SH-SY5Y (cell line): ENCODE data around the gene DMD.

Source experiments
- GATA2 ChIP-seq: IDR thresholded peaks from 2 replicates; pipeline ENCODE4 v1.6.1; 2011; ENCODE audit warnings: mild to moderate bottlenecking, low read depth, low read length
- GATA3 ChIP-seq: IDR thresholded peaks from 2 replicates; pipeline ENCODE4 v1.6.1; 2011; ENCODE audit warnings: low read depth, mild to moderate bottlenecking, low read length, moderate library complexity

Gene DMD

GRCh38 chrX:31711166-31711565 lies 1500.2 kb downstream of the DMD start:
- TF ChIP-seq GATA2 (no peak), GATA3 (no peak)

- no peak for TF ChIP-seq GATA3
- TF ChIP-seq GATA2, result no peak
Measured at GRCh38 chrX:31708116-31708515, 1503.2 kb downstream of the DMD start.

GRCh38 chrX:31706466-31706865 lies 1504.9 kb downstream of the DMD start:
- TF ChIP-seq GATA3 (no peak), GATA2 (no peak)

- TF ChIP-seq GATA2 (no peak), GATA3 (no peak)
Measured at GRCh38 chrX:31705816-31706215, 1505.5 kb downstream of the DMD start.

- TF ChIP-seq GATA3 (no peak), GATA2 (no peak)
Measured at GRCh38 chrX:31704938-31705337, 1506.4 kb downstream of the DMD start.

GRCh38 chrX:31702222-31702621 lies 1509.1 kb downstream of the DMD start:
- TF ChIP-seq GATA3, result no peak
- TF ChIP-seq GATA2, result no peak

GRCh38 chrX:31697294-31697916 lies 1513.9 kb downstream of the DMD start:
- TF ChIP-seq GATA3, result no peak
- no peak for TF ChIP-seq GATA2

GRCh38 chrX:31679861-31680260 lies 1531.5 kb downstream of the DMD start:
- no peak for TF ChIP-seq GATA2
- no peak for TF ChIP-seq GATA3

GRCh38 chrX:31670245-31670644 lies 1541.1 kb downstream of the DMD start:
- TF ChIP-seq GATA2 (no peak), GATA3 (no peak)

GRCh38 chrX:31665454-31665853 lies 1545.9 kb downstream of the DMD start:
- TF ChIP-seq GATA2, result no peak
- TF ChIP-seq GATA3, result no peak

- no peak for TF ChIP-seq GATA3
- no peak for TF ChIP-seq GATA2
Measured at GRCh38 chrX:31663172-31663571, 1548.2 kb downstream of the DMD start.

- TF ChIP-seq GATA3, result no peak
- TF ChIP-seq GATA2, result no peak
Measured at GRCh38 chrX:31661280-31661810, 1550.0 kb downstream of the DMD start.

- no peak for TF ChIP-seq GATA3
Measured at GRCh38 chrX:31658360-31658759, 1553.0 kb downstream of the DMD start.

- TF ChIP-seq GATA2 (no peak), GATA3 (no peak)
Measured at GRCh38 chrX:31656013-31656412, 1555.3 kb downstream of the DMD start.

- TF ChIP-seq GATA3, result no peak
- no peak for TF ChIP-seq GATA2
Measured at GRCh38 chrX:31653422-31653821, 1557.9 kb downstream of the DMD start.

- TF ChIP-seq GATA2 (no peak), GATA3 (no peak)
Measured at GRCh38 chrX:31652650-31653049, 1558.7 kb downstream of the DMD start.
